SK-N-SH treated with all-trans-retinoic acid at 6 μM for 48 hours (cell line): ENCODE measurements around the gene BMPR1B.

Experiments used
- ATAC-seq: fragments of 200-7000 bp; cut with Tn5 transposase; 3 replicates; pipeline ENCODE4 v1.9.1; 2020; ENCODE audit warnings: mild to moderate bottlenecking, moderate library complexity
- ARNTL ChIP-seq: fragments of 450-650 bp; formaldehyde crosslinking; IDR thresholded peaks from 2 replicates; pipeline ENCODE4 v1.5.0; 2020; ENCODE audit warnings: low read depth, mild to moderate bottlenecking, moderate library complexity, borderline replicate concordance
- BACH2 ChIP-seq: fragments of 250-450 bp; sonication (Bioruptor Pico); IDR thresholded peaks from 2 replicates; pipeline ENCODE4 v1.9.0; 2021; ENCODE audit warnings: mild to moderate bottlenecking, borderline replicate concordance
- CREB5 ChIP-seq: fragments of 250-450 bp; sonication (Bioruptor Pico); IDR thresholded peaks from 2 replicates; pipeline ENCODE4 v1.5.1; 2020; ENCODE audit warnings: low read depth, mild to moderate bottlenecking, moderate library complexity
- CSDC2 ChIP-seq: fragments of 250-450 bp; sonication (Bioruptor Pico); IDR thresholded peaks from 2 replicates; pipeline ENCODE4 v1.5.0; 2020; ENCODE audit warnings: mild to moderate bottlenecking, moderate library complexity
- CSRNP3 ChIP-seq: fragments of 250-450 bp; sonication (Bioruptor Pico); IDR thresholded peaks from 2 replicates; pipeline ENCODE4 v1.5.1; 2021; ENCODE audit warnings: mild to moderate bottlenecking, moderate library complexity
- ESRRG ChIP-seq: fragments of 250-450 bp; sonication (Bioruptor Pico); IDR thresholded peaks from 2 replicates; pipeline ENCODE4 v1.6.1; 2021; ENCODE audit warnings: mild to moderate bottlenecking
- GLIS3 ChIP-seq: fragments of 250-450 bp; sonication (Bioruptor Pico); IDR thresholded peaks from 2 replicates; pipeline ENCODE4 v1.5.0; 2020; ENCODE audit warnings: mild to moderate bottlenecking, moderate library complexity
- ISL1 ChIP-seq: fragments of 250-450 bp; sonication (Bioruptor Pico); IDR thresholded peaks from 2 replicates; pipeline ENCODE4 v2.1.2; 2022; ENCODE audit warnings: mild to moderate bottlenecking, moderate library complexity
- OSR1 ChIP-seq: fragments of 250-450 bp; sonication (Bioruptor Pico); IDR thresholded peaks from 2 replicates; pipeline ENCODE4 v1.8.0; 2022; ENCODE audit warnings: moderate library complexity, mild to moderate bottlenecking, inconsistent platforms
- POU6F1 ChIP-seq: fragments of 250-450 bp; sonication (Bioruptor Pico); IDR thresholded peaks from 2 replicates; pipeline ENCODE4 v1.8.0; 2021; ENCODE audit warnings: low read depth, mild to moderate bottlenecking, moderate library complexity, borderline replicate concordance
- PPARA ChIP-seq: fragments of 250-450 bp; sonication (Bioruptor Pico); IDR thresholded peaks from 2 replicates; pipeline ENCODE4 v1.5.0; 2020; ENCODE audit warnings: mild to moderate bottlenecking, borderline replicate concordance
- RARB ChIP-seq: fragments of 250-450 bp; sonication (Bioruptor Pico); IDR thresholded peaks from 2 replicates; pipeline ENCODE4 v1.8.0; 2021; ENCODE audit warnings: mild to moderate bottlenecking, moderate library complexity
- SNAI2 ChIP-seq: fragments of 250-450 bp; sonication (Bioruptor Pico); IDR thresholded peaks from 2 replicates; pipeline ENCODE4 v1.5.0; 2020; ENCODE audit warnings: mild to moderate bottlenecking, moderate library complexity
- TCF4 ChIP-seq: fragments of 250-450 bp; sonication (Bioruptor Pico); IDR thresholded peaks from 2 replicates; pipeline ENCODE4 v1.8.0; 2021; ENCODE audit warnings: mild to moderate bottlenecking, moderate library complexity, borderline replicate concordance
- TOX ChIP-seq: fragments of 250-450 bp; sonication (Bioruptor Pico); IDR thresholded peaks from 2 replicates; pipeline ENCODE4 v1.8.0; 2021; ENCODE audit warnings: mild to moderate bottlenecking, moderate library complexity, borderline replicate concordance
- ZC3H10 ChIP-seq: fragments of 250-450 bp; sonication (Bioruptor Pico); IDR thresholded peaks from 2 replicates; pipeline ENCODE4 v1.5.1; 2021; ENCODE audit warnings: mild to moderate bottlenecking, moderate library complexity
- ZFP3 ChIP-seq: fragments of 250-450 bp; sonication (Bioruptor Pico); IDR thresholded peaks from 2 replicates; pipeline ENCODE4 v1.5.0; 2020; ENCODE audit warnings: mild to moderate bottlenecking, moderate library complexity
- ZFP30 ChIP-seq: fragments of 450-650 bp; formaldehyde crosslinking; IDR thresholded peaks from 2 replicates; pipeline ENCODE4 v1.5.0; 2022; ENCODE audit warnings: mild to moderate bottlenecking, moderate library complexity
- ZNF565 ChIP-seq: fragments of 450-650 bp; formaldehyde crosslinking; conservative IDR thresholded peaks from 2 replicates; pipeline ENCODE4 v1.5.0; 2020; ENCODE audit warnings: low read depth, mild to moderate bottlenecking, moderate library complexity
- ZNF70 ChIP-seq: fragments of 450-650 bp; formaldehyde crosslinking; IDR thresholded peaks from 2 replicates; pipeline ENCODE4 v1.5.0; 2020; ENCODE audit warnings: mild to moderate bottlenecking, moderate library complexity
- ZNF8 ChIP-seq: fragments of 450-650 bp; formaldehyde crosslinking; IDR thresholded peaks from 2 replicates; pipeline ENCODE4 v1.5.0; 2020; ENCODE audit warnings: mild to moderate bottlenecking, moderate library complexity

BMPR1B gene

GRCh38 chr4:94889946-94890345 lies 132.2 kb downstream of the BMPR1B start:
- ATAC-seq: no peak
- TF ChIP-seq ZNF70 (no peak), TCF4 (CRISPR knock-in tag) (no peak), CREB5 (CRISPR knock-in tag) (no peak), ZNF565 (CRISPR knock-in tag) (no peak), ARNTL (CRISPR knock-in tag) (no peak), CSDC2 (CRISPR knock-in tag) (no peak), RARB (CRISPR knock-in tag) (no peak), ZNF8 (CRISPR knock-in tag) (no peak), ESRRG (CRISPR knock-in tag) (no peak), CSRNP3 (no peak), OSR1 (CRISPR knock-in tag) (no peak), GLIS3 (CRISPR knock-in tag) (no peak), BACH2 (CRISPR knock-in tag) (no peak), ZFP30 (CRISPR knock-in tag) (no peak)

GRCh38 chr4:94890579-94890978 lies 132.8 kb downstream of the BMPR1B start:
- ATAC-seq: no peak
- TF ChIP-seq TOX (CRISPR knock-in tag): no peak
- TF ChIP-seq RARB (CRISPR knock-in tag): no peak
- TF ChIP-seq CREB5 (CRISPR knock-in tag): no peak
- TF ChIP-seq ZNF8 (CRISPR knock-in tag): no peak
- TF ChIP-seq PPARA (CRISPR knock-in tag): no peak
- no peak for TF ChIP-seq POU6F1 (CRISPR knock-in tag)
- TF ChIP-seq OSR1 (CRISPR knock-in tag): no peak
- TF ChIP-seq ZNF565 (CRISPR knock-in tag): no peak
- TF ChIP-seq BACH2 (CRISPR knock-in tag): no peak
- no peak for TF ChIP-seq SNAI2 (CRISPR knock-in tag)
- no peak for TF ChIP-seq ESRRG (CRISPR knock-in tag)
- no peak for TF ChIP-seq ARNTL (CRISPR knock-in tag)
- no peak for TF ChIP-seq ZFP3 (CRISPR knock-in tag)
- no peak for TF ChIP-seq TCF4 (CRISPR knock-in tag)
- no peak for TF ChIP-seq ZC3H10
- TF ChIP-seq CSDC2 (CRISPR knock-in tag): no peak

GRCh38 chr4:94892051-94892450 lies 134.3 kb downstream of the BMPR1B start:
- TF ChIP-seq ZFP30 (CRISPR knock-in tag) (no peak), CSRNP3 (no peak), OSR1 (CRISPR knock-in tag) (no peak), BACH2 (CRISPR knock-in tag) (no peak), GLIS3 (CRISPR knock-in tag) (no peak), TCF4 (CRISPR knock-in tag) (no peak), POU6F1 (CRISPR knock-in tag) (no peak), ISL1 (no peak), TOX (CRISPR knock-in tag) (no peak), ZFP3 (CRISPR knock-in tag) (no peak), ZNF70 (no peak)
- no peak for ATAC-seq
